ENCODE results near the gene CDH23.

CDH23 gene

GRCh38 chr10:71601273-71601672, 204.6 kb downstream of the CDH23 start:
- Histone ChIP-seq H3K27me3 (ENCODE audit: control insufficient read depth, insufficient read depth, low read length) (no peaks in the 10 kb centered on the region), H2AFZ (no peak overlapping the region), H3K4me2 (ENCODE audit: low read length) (no peak overlapping the region), H3K4me3 (ENCODE audit: low read depth, low read length) (no peak overlapping the region), H3K9ac (no peak overlapping the region), H3K4me1 (peaks cover 88% of the 10 kb centered on the region), H3K36me3 (ENCODE audit: control insufficient read depth, insufficient read depth, low read length) (no peaks in the 10 kb centered on the region), H3K79me2 (peaks cover 11% of the 10 kb centered on the region), H3K9me3 (ENCODE audit: control insufficient read depth, low read length) (no peaks in the 10 kb centered on the region), H3K27ac (peak overlapping the region; percentile 100)
- no peak for TF ChIP-seq CTCF (IDR thresholded peaks at IDR 0.05)

GRCh38 chr10:71603150-71603549, 206.4 kb downstream of the CDH23 start:
- H3K27ac ChIP-seq = peak overlapping the region; percentile 100
- no peaks in the 10 kb centered on the region for H3K36me3 ChIP-seq (ENCODE audit: control insufficient read depth, insufficient read depth, low read length)
- no peak overlapping the region for H3K9ac ChIP-seq
- H2AFZ ChIP-seq = no peak overlapping the region
- peak overlapping the region; percentile 47 for H3K4me2 ChIP-seq (ENCODE audit: low read length)
- TF ChIP-seq CTCF (IDR thresholded peaks at IDR 0.05) = no peak
- peaks cover 85% of the 10 kb centered on the region for H3K4me1 ChIP-seq
- H3K79me2 ChIP-seq = peaks cover 25% of the 10 kb centered on the region
- no peaks in the 10 kb centered on the region for H3K9me3 ChIP-seq (ENCODE audit: control insufficient read depth, low read length)
- H3K27me3 ChIP-seq (ENCODE audit: control insufficient read depth, insufficient read depth, low read length) = no peaks in the 10 kb centered on the region
- H3K4me3 ChIP-seq (ENCODE audit: low read depth, low read length) = peak overlapping the region; percentile 12

- no peak overlapping the region for H2AFZ ChIP-seq
- H3K4me3 ChIP-seq (ENCODE audit: low read depth, low read length) = no peak overlapping the region
- H3K27me3 ChIP-seq (ENCODE audit: control insufficient read depth, insufficient read depth, low read length) = no peaks in the 10 kb centered on the region
- peak overlapping the region; percentile 47 for H3K4me2 ChIP-seq (ENCODE audit: low read length)
- peaks cover 27% of the 10 kb centered on the region for H3K79me2 ChIP-seq
- TF ChIP-seq CTCF (IDR thresholded peaks at IDR 0.05) = no peak
- no peaks in the 10 kb centered on the region for H3K9me3 ChIP-seq (ENCODE audit: control insufficient read depth, low read length)
- peaks cover 88% of the 10 kb centered on the region for H3K4me1 ChIP-seq
- H3K36me3 ChIP-seq (ENCODE audit: control insufficient read depth, insufficient read depth, low read length) = no peaks in the 10 kb centered on the region
- H3K9ac ChIP-seq = no peak overlapping the region
- H3K27ac ChIP-seq = peak overlapping the region; percentile 100
These were observed 207.0 kb downstream of the CDH23 start for GRCh38 chr10:71603754-71604153.

GRCh38 chr10:71604324-71605018, 207.8 kb downstream of the CDH23 start:
- no peak overlapping the region for H3K4me3 ChIP-seq (ENCODE audit: low read depth, low read length)
- no peaks in the 10 kb centered on the region for H3K36me3 ChIP-seq (ENCODE audit: control insufficient read depth, insufficient read depth, low read length)
- peak overlapping the region; percentile 100 for H3K27ac ChIP-seq
- no peak overlapping the region for H3K4me2 ChIP-seq (ENCODE audit: low read length)
- peaks cover 90% of the 10 kb centered on the region for H3K4me1 ChIP-seq
- H3K9me3 ChIP-seq (ENCODE audit: control insufficient read depth, low read length) = no peaks in the 10 kb centered on the region
- peak overlapping the region; percentile 47 for H2AFZ ChIP-seq
- no peak overlapping the region for H3K9ac ChIP-seq
- H3K79me2 ChIP-seq = peaks cover 27% of the 10 kb centered on the region
- H3K27me3 ChIP-seq (ENCODE audit: control insufficient read depth, insufficient read depth, low read length) = no peaks in the 10 kb centered on the region
- no peak for TF ChIP-seq CTCF (IDR thresholded peaks at IDR 0.05)
